ENCODE measurements around the gene PTPN4. TPM values are rescaled to one million over a fixed set of nuclear protein-coding genes. Genes with fewer than 3 reads are reported as not detected.

Gene PTPN4
- total and polyA plus RNA-seq, 9 of the 15 experiments (the other 6 are each of a cell fraction or from before 2014, with no cell fraction given), result 5.0 to 32.8 (median 27.3) TPM

DNA sequence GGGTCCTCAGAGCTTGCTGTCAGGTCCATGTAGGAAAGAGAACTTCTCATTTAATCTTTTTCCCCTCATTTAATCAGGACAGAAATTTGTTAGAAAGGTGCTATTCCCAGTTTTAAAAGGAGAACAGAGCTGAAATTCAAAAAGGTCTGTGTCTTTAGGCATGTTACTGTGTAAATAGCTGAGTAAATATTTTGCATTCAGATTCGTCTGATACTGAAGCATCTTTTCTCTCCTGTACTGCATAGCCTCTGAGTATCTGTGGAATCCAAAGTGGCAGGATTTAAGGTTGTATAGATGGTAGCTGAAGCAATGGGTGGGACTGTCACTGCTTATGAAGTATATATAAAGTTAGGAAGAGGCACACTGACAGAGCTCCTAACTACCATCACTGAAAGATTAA, 9.0 kb downstream of the PTPN4 start:
- Histone ChIP-seq H3K9me3 (replicated peaks; ENCODE audit: control insufficient read depth, insufficient read depth, low read depth, low read length) (no peaks in the 10 kb centered on the region), H3K27ac (ENCODE audit: extremely low read depth, low read depth, low read length) (no peak overlapping the region), H3K4me1 (replicated peaks in 1 of 2; ENCODE audit: control insufficient read depth in 2 of 2, insufficient read depth in 2 of 2, low read length in 2 of 2) (peaks cover 0 to 13% of the 10 kb centered on the region in 2 experiments; a peak in 3 of 5 replicates), H3K79me2 (ENCODE audit: control insufficient read depth, insufficient read depth, low read length) (peaks cover 81% of the 10 kb centered on the region), H3K9me1 (ENCODE audit: control insufficient read depth, insufficient read depth, low read length) (no peaks in the 10 kb centered on the region), H3K36me3 (ENCODE audit: control insufficient read depth, insufficient read depth, low read length) (no peaks in the 10 kb centered on the region; the same call in 2 of the 3 replicates), H4K20me1 (replicated peaks; ENCODE audit: control insufficient read depth, insufficient read depth, low read length) (no peaks in the 10 kb centered on the region), H3K27me3 (ENCODE audit: control insufficient read depth in 2 of 2, insufficient read depth in 2 of 2, low read length in 2 of 2) (no peaks in the 10 kb centered on the region), H3K4me2 (ENCODE audit: insufficient read depth, low read length) (no peak overlapping the region), H3K9ac (ENCODE audit: insufficient read depth in 1 of 2, low read depth in 2 of 2, low read length in 2 of 2) (no peak overlapping the region), H2AFZ (ENCODE audit: low read depth, low read length) (no peak overlapping the region), H3K4me3 (no peak overlapping the region)
- in situ Hi-C loops (cut with MboI) (no loop called here), intact Hi-C loops (cut with micrococcal nuclease) (no loop called here)
- ATAC-seq (no peak), DNase-seq (ENCODE audit: extremely low read depth in 1 of 4, low spot score in 3 of 4) (no peak), FAIRE-seq (no peak)
- WGBS (ENCODE audit: insufficient coverage, low coverage, missing lambda C conversion rate), result 29% methylated on average over 1 of the region's 1 CpG
- CTCF ChIA-PET (ENCODE audit: low intra/inter-chr PET ratio), result no interaction called here
- POLR2A ChIA-PET, result interaction anchor here (0.8 to 3.3 kb wide), 3 partner anchors 8 to 9 kb away, joined by 3 to 12 read pairs (median 12); partner anchors contain the start of gene PTPN4
- TF ChIP-seq ARNT (IDR thresholded peaks at IDR 0.05), result no peak
- TF ChIP-seq HDAC3 (IDR thresholded peaks at IDR 0.05; ENCODE audit: borderline replicate concordance, partially characterized antibody), result no peak
- no peak for TF ChIP-seq POLR2G (IDR thresholded peaks at IDR 0.05; ENCODE audit: low read depth, low read length)
- TF ChIP-seq CEBPG (CRISPR knock-in tag; IDR thresholded peaks at IDR 0.05), result no peak
- no peak for TF ChIP-seq CEBPG (tag; conservative IDR thresholded peaks at IDR 0.05 in 1 of 2, IDR thresholded peaks at IDR 0.05 in 1 of 2)
- no peak for TF ChIP-seq ZFP30 (CRISPR knock-in tag; IDR thresholded peaks at IDR 0.05; ENCODE audit: borderline replicate concordance)
- no peak for TF ChIP-seq PRMT5 (CRISPR knock-in tag; IDR thresholded peaks at IDR 0.05)
- TF ChIP-seq, protein P1, sequence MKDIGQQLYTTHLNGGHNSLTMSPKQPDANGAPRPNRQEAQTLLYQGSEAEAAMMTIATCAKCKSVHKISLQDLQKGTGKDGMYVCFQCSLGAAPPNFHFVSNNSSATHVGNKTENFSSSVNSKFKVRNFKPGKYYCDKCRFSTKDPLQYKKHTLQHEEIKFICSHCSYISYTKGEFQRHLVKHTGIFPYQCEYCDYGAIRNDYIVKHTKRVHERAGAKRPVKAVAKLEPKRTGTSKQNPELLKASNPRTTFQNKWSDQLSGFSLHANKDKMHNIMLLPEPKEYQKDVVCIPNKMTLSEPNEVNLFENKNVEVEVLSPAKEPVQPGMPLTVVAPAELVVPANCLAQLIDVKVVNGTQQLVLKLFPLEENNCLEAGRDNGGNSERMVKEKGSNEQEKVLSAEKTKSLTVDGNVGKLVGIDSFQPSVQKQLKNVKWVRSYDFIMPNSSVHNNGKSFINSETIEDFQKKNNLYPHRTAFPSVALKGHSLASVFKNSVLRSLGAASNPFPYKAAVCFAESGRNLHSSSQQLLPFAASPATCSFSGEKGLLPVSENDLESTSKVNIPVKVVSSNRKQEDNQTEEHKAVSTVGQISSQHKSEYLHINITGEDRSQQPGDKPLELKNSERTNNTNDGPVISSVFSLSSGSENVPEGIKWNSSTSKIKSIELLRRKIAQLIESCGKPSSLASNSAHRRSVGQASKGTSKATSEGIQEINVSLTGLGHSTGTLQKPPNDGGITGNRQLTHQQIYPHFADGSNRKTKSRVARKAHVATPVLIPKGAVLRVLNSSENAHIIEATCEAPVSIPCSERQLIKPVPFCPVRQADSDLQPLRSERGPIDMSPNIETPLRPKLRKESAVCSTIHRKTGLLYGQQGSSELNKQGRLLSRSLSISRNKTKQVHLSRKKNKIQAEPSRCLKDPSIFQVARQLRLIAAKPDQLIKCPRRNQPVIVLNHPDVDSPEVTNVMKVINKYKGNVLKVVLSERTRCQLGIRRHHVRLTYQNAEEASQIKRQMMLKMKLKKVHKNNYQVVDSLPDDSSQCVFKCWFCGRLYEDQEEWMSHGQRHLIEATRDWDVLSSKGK (CRISPR knock-in tag; IDR thresholded peaks at IDR 0.05), result no peak
- no peak for TF ChIP-seq ZC3H4 (CRISPR knock-in tag; IDR thresholded peaks at IDR 0.05; ENCODE audit: borderline replicate concordance)
- TF ChIP-seq FOXA1 (IDR thresholded peaks at IDR 0.05; ENCODE audit: borderline replicate concordance), result no peak
- TF ChIP-seq, protein P2, sequence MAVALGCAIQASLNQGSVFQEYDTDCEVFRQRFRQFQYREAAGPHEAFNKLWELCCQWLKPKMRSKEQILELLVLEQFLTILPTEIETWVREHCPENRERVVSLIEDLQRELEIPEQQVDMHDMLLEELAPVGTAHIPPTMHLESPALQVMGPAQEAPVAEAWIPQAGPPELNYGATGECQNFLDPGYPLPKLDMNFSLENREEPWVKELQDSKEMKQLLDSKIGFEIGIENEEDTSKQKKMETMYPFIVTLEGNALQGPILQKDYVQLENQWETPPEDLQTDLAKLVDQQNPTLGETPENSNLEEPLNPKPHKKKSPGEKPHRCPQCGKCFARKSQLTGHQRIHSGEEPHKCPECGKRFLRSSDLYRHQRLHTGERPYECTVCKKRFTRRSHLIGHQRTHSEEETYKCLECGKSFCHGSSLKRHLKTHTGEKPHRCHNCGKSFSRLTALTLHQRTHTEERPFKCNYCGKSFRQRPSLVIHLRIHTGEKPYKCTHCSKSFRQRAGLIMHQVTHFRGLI (CRISPR knock-in tag; IDR thresholded peaks at IDR 0.05), result no peak
- TF ChIP-seq BHLHE40 (IDR thresholded peaks at IDR 0.05; ENCODE audit: low read length), result no peak
- no TSS peak for BruUV-seq (replicated peaks)

Measured in K562 (cell line).